Prostate gland (tissue), 2 donors: ENCODE measurements around the gene DUSP16. TPM values are rescaled to one million over a fixed set of nuclear protein-coding genes. Genes with fewer than 3 reads are reported as not detected.

ENCODE experiments used
- DNase-seq: peaks from one replicate; pipeline ENCODE4 v3.0.0-alpha.2; 2019; ENCODE audit warnings: low spot score
- H3K27ac ChIP-seq, 2 donors: fragments of 200-600 bp; sonication (generic); 2 replicates each; pipeline ENCODE4 v1.5.1; 2017 to 2019
- H3K27me3 ChIP-seq: fragments of 200-600 bp; sonication (generic); replicated peaks from 2 replicates; pipeline ENCODE4 v1.5.1; 2019; ENCODE audit not compliant: insufficient read depth
- H3K36me3 ChIP-seq, 2 donors: fragments of 200-600 bp; sonication (generic); 1 replicate in 1 of 2; 2 replicates in 1 of 2; pipeline versions ENCODE4 v1.5.1 to v1.8.1; 2017 to 2019
- H3K4me1 ChIP-seq: fragments of 200-600 bp; sonication (generic); replicated peaks from 2 replicates; pipeline ENCODE4 v1.5.1; 2019
- H3K4me3 ChIP-seq, 2 donors: fragments of 200-600 bp; sonication (generic); 2 replicates each; pipeline ENCODE4 v1.5.1; 2017 to 2019
- H3K9me3 ChIP-seq: fragments of 200-600 bp; sonication (generic); 2 replicates; pipeline ENCODE4 v1.5.1; 2017
- POLR2A ChIP-seq: fragments of 450-650 bp; IDR thresholded peaks from one replicate; pipeline ENCODE4 v1.6.1; 2016; ENCODE audit warnings: antibody characterized with exemption, mild to moderate bottlenecking
- POLR2AphosphoS5 ChIP-seq: sonication (generic); formaldehyde crosslinking; IDR thresholded peaks from one replicate; pipeline ENCODE4 v1.6.1; 2017; ENCODE audit warnings: antibody characterized with exemption
- WGBS: methylation state at CpG from one replicate; pipeline ENCODE4 v1.1.5; 2018; 5-methylcytosine and 5-hydroxymethylcytosine counted together
- intact Hi-C: fragments of 100-400 bp; cut with DNase I; formaldehyde crosslinking; loops from one replicate; pipeline ENCODE4 v1.14.2; 2022
- total RNA-seq, 2 donors: library from RNA; depleted of rRNA; stranded (reverse); fragments of >200 nt; gene quantifications; one replicate each; pipeline ENCODE4 v1.1.0, GENCODE V29; 2016
- TF ChIP-seq, protein P1 (sequence below), 4 experiments: fragments of 200-600 bp in 2 of 4; fragments of 450-650 bp in 2 of 4; sonication (generic) in 2 of 4; IDR thresholded peaks; 1 replicate in 3 of 4; 2 replicates in 1 of 4; pipeline ENCODE4 v1.5.1; 2016 to 2019; ENCODE audit warnings: antibody characterized with exemption in 4 of 4, mild to moderate bottlenecking in 2 of 4, moderate library complexity in 2 of 4

The DUSP16 gene
- total RNA-seq, 2 donors from 2014 or later, result 60.8 to 87.0 TPM

DNA sequence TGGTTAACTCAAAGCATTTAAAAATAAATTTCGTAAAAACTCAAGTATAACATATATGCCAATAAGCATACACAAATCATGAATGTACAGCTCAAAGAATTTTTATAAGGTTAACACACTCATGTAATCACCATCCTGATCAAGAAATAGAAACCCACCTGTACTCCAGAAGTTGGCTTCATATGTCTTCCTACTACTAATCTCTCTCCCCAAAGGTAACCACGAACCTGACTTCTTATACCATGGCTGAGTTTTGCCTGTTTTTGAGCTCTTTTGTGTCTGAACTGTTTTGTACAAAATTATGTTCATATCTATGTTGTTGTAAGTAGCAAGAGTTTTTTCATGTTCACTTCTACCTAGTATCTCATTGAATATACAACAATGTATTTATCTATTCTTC is 18.7 kb downstream of the DUSP16 start:
- DNase-seq, result no peak
- Histone ChIP-seq H3K36me3 (no peaks in the 10 kb centered on the region), H3K27me3 (no peaks in the 10 kb centered on the region), H3K4me1 (peaks cover 9% of the 10 kb centered on the region), H3K9me3 (no peaks in the 10 kb centered on the region), H3K4me3 (no peak overlapping the region), H3K27ac (peak overlapping the region in 1 of 2 donors; percentile 4)
- intact Hi-C loops, result no loop called here
- TF ChIP-seq POLR2A, result no peak
- TF ChIP-seq, protein P1, sequence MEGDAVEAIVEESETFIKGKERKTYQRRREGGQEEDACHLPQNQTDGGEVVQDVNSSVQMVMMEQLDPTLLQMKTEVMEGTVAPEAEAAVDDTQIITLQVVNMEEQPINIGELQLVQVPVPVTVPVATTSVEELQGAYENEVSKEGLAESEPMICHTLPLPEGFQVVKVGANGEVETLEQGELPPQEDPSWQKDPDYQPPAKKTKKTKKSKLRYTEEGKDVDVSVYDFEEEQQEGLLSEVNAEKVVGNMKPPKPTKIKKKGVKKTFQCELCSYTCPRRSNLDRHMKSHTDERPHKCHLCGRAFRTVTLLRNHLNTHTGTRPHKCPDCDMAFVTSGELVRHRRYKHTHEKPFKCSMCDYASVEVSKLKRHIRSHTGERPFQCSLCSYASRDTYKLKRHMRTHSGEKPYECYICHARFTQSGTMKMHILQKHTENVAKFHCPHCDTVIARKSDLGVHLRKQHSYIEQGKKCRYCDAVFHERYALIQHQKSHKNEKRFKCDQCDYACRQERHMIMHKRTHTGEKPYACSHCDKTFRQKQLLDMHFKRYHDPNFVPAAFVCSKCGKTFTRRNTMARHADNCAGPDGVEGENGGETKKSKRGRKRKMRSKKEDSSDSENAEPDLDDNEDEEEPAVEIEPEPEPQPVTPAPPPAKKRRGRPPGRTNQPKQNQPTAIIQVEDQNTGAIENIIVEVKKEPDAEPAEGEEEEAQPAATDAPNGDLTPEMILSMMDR (IDR thresholded peaks at IDR 0.05), result no peak
- TF ChIP-seq POLR2AphosphoS5, result no peak
- WGBS, result 64% methylated on average over 2 of the region's 2 CpGs

DNA sequence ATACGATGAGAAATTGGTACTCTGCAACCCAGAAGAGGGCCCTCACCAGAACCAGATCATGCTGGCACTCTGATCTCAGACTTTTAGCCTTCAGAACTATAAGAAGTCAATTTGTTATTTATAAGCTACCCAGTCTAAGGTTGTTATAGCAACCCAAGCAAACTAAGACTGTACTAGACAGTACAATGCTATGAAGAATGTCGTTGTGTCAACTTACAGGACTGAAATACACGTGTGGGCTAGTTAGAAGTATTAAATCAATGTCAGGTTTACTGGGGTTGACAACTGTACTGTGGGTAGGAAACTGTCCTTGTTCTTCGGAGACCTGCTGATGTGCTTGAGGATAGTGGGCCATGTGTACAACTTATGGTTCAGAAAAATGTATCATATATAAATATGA is 19.7 kb downstream of the DUSP16 start:
- 47% methylated on average over 4 of the region's 4 CpGs for WGBS
- DNase-seq, result no peak
- H3K9me3 ChIP-seq, result no peaks in the 10 kb centered on the region
- H3K4me3 ChIP-seq, result no peak overlapping the region
- no peak overlapping the region for H3K27ac ChIP-seq
- peaks cover 12% of the 10 kb centered on the region for H3K4me1 ChIP-seq
- TF ChIP-seq, protein P1 (IDR thresholded peaks at IDR 0.05), result no peak
- TF ChIP-seq POLR2AphosphoS5 (no peak), POLR2A (no peak)
- H3K36me3 ChIP-seq, result no peaks in the 10 kb centered on the region
- intact Hi-C loops, result no loop called here
- no peaks in the 10 kb centered on the region for H3K27me3 ChIP-seq

DNA sequence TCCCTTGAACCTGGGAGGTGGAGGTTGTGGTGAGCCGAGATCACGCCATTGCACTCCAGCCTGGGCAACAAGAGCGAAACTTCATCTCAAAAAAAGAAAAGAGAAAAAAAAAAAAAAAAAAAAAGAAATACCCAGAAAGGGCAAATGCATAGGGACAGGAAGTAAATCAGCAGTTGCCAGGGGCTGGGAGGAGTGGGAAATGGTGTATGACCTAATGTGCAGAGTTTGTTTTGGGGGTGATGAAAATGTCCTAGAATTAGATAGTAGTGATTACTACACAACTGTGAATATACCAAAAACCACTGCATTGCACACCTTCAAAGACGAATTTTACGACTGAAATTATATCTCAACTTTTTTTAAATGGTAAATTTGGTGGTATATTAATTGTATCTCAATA is 20.4 kb downstream of the DUSP16 start:
- Histone ChIP-seq H3K4me1 (peaks cover 12% of the 10 kb centered on the region), H3K4me3 (no peak overlapping the region), H3K36me3 (no peaks in the 10 kb centered on the region), H3K27ac (no peak overlapping the region), H3K27me3 (no peaks in the 10 kb centered on the region), H3K9me3 (no peaks in the 10 kb centered on the region)
- WGBS, result 90% methylated on average over 5 of the region's 5 CpGs
- intact Hi-C loops, result no loop called here
- TF ChIP-seq POLR2AphosphoS5 (no peak), POLR2A (no peak)
- TF ChIP-seq, protein P1 (IDR thresholded peaks at IDR 0.05), result no peak
- no peak for DNase-seq

DNA sequence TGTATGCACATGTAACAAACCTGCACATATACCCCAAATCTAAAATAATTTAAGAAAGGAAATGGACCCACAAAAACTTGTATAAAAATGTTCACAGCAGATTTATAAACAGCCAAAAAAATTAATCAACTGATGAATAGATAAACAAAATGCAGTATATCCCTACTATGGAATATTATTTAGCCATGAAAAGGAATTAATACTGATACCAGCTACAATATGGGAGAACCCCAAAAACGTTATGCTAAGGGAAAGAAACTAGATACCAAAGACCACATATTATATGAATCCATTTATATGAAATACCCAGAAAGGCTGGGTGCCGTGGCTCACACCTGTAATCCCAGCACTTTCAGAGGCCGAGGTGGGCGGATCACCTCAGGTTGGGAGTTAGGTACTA is 20.9 kb downstream of the DUSP16 start:
- no peak for DNase-seq
- Histone ChIP-seq H3K4me1 (peaks cover 12% of the 10 kb centered on the region), H3K36me3 (no peaks in the 10 kb centered on the region), H3K4me3 (no peak overlapping the region), H3K27ac (no peak overlapping the region), H3K27me3 (no peaks in the 10 kb centered on the region), H3K9me3 (no peaks in the 10 kb centered on the region)
- TF ChIP-seq POLR2AphosphoS5 (no peak), POLR2A (no peak)
- TF ChIP-seq, protein P1 (IDR thresholded peaks at IDR 0.05), result no peak
- 98% methylated on average over 4 of the region's 4 CpGs for WGBS
- intact Hi-C loops, result no loop called here

DNA sequence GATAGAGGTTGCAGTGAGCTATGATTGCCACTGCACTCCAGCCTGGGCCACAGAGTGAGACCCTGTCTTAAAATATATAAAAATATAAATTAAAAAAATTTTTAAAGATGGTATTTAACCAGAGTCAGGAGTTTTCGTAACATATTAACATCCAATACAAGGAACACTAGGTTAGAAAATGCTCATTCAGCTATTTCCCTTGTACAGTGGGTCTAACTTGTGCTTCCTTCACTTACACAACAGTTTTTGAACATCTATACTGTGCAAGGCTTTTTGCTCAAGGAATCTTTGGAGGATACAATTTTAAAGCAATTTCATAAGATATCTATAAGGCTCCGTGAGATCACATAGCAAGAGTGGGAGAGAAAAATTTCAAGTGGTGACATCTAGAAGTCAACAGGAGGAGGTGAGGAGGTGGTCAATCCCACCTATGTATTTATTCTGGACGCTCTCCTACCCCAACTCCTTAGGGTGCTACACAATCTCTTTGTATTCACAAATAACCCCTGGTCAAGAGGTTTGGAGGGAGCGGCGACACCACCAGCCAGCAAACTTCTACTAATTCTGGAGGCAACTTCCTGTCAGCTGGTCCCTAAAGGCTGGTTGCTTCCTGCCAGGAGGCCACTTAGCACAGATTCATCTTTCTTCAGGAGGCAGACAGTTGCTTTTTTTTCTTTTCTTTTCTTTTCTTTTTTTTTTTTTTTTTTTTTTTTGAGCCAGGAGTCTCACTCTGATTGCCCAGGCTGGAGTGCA is 22.2 kb downstream of the DUSP16 start:
- no peaks in the 10 kb centered on the region for H3K27me3 ChIP-seq
- 94% methylated on average over 5 of the region's 5 CpGs for WGBS
- intact Hi-C loops, result no loop called here
- DNase-seq, result no peak
- no peaks in the 10 kb centered on the region for H3K9me3 ChIP-seq
- no peak overlapping the region for H3K27ac ChIP-seq
- TF ChIP-seq POLR2AphosphoS5 (no peak), POLR2A (no peak)
- TF ChIP-seq, protein P1 (IDR thresholded peaks at IDR 0.05), result no peak
- H3K4me3 ChIP-seq, result no peak overlapping the region
- peaks cover 12% of the 10 kb centered on the region for H3K4me1 ChIP-seq
- no peaks in the 10 kb centered on the region for H3K36me3 ChIP-seq
